NCI-H2171 treated with DMSO at 0.1 percent for 48 hours (cell line): Measurements from ENCODE around the gene ARPC5.
A peak's percentile ranks its signal among the peaks of the same experiment; 100 is the strongest.
"Not testable (repeated sequence)": the region's sequence is repeated elsewhere in the genome, so short reads cannot be mapped to it uniquely, and the experiment has no call there.

Experiments used
- DNase-seq: peaks from one replicate; lab custom pipeline; 2025; lab: John Stamatoyannopoulos, UW

The ARPC5 gene

GRCh38 chr1:183646776-183647175, 11.2 kb upstream of the ARPC5 start:
- DNase-seq: peak; percentile 72

- no peak for DNase-seq
These were observed 9.9 kb upstream of the ARPC5 start for GRCh38 chr1:183645531-183645930.

- no peak for DNase-seq
These were observed 6.6 kb upstream of the ARPC5 start for GRCh38 chr1:183642166-183642565.

- DNase-seq: no peak
These were observed 4.6 kb upstream of the ARPC5 start for GRCh38 chr1:183640193-183640592.

- DNase-seq: no peak
These were observed 3.2 kb upstream of the ARPC5 start for GRCh38 chr1:183638649-183639387.

- DNase-seq: no peak
These were observed 1.2 kb upstream of the ARPC5 start for GRCh38 chr1:183636783-183637182.

GRCh38 chr1:183636334-183636682, 725 bp upstream of the ARPC5 start:
- DNase-seq: no peak

- peak; percentile 46 for DNase-seq
These were observed 431 bp downstream of the ARPC5 start for GRCh38 chr1:183635099-183635605.

- DNase-seq: peak; percentile 15
These were observed 1.0 kb downstream of the ARPC5 start for GRCh38 chr1:183634429-183635065.

- DNase-seq: peak; percentile 84
These were observed 1.8 kb downstream of the ARPC5 start for GRCh38 chr1:183633676-183634343.

GRCh38 chr1:183632964-183633363, 2.6 kb downstream of the ARPC5 start:
- no peak for DNase-seq

GRCh38 chr1:183632114-183632513, 3.5 kb downstream of the ARPC5 start:
- no peak for DNase-seq

GRCh38 chr1:183630748-183631147, 4.8 kb downstream of the ARPC5 start:
- DNase-seq: no peak

GRCh38 chr1:183628537-183628936, 7.0 kb downstream of the ARPC5 start:
- DNase-seq: no peak

- not testable (repeated sequence) for DNase-seq
These were observed 9.3 kb downstream of the ARPC5 start for GRCh38 chr1:183626236-183626635.

GRCh38 chr1:183622884-183623785, 12.4 kb downstream of the ARPC5 start:
- DNase-seq: peak; percentile 80

GRCh38 chr1:183622013-183622412, 13.6 kb downstream of the ARPC5 start:
- DNase-seq: no peak

- DNase-seq: no peak
These were observed 15.3 kb downstream of the ARPC5 start for GRCh38 chr1:183620311-183620710.

GRCh38 chr1:183619781-183620180, 15.8 kb downstream of the ARPC5 start:
- peak; percentile 29 for DNase-seq

GRCh38 chr1:183618202-183618601, 17.4 kb downstream of the ARPC5 start:
- not testable (repeated sequence) for DNase-seq

- not testable (repeated sequence) for DNase-seq
These were observed 22.6 kb downstream of the ARPC5 start for GRCh38 chr1:183612975-183613374.

GRCh38 chr1:183612407-183612806, 23.2 kb downstream of the ARPC5 start:
- no peak for DNase-seq
